GM21447 (cell line): ENCODE measurements around the gene KATNB1.

ENCODE experiments used
- ATAC-seq: cut with Tn5 transposase; IDR thresholded peaks from one replicate; pipeline ENCODE4 v1.9.1; 2021; ENCODE audit not compliant: unreplicated experiment

KATNB1 gene, protein sequence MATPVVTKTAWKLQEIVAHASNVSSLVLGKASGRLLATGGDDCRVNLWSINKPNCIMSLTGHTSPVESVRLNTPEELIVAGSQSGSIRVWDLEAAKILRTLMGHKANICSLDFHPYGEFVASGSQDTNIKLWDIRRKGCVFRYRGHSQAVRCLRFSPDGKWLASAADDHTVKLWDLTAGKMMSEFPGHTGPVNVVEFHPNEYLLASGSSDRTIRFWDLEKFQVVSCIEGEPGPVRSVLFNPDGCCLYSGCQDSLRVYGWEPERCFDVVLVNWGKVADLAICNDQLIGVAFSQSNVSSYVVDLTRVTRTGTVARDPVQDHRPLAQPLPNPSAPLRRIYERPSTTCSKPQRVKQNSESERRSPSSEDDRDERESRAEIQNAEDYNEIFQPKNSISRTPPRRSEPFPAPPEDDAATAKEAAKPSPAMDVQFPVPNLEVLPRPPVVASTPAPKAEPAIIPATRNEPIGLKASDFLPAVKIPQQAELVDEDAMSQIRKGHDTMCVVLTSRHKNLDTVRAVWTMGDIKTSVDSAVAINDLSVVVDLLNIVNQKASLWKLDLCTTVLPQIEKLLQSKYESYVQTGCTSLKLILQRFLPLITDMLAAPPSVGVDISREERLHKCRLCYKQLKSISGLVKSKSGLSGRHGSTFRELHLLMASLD

DNA sequence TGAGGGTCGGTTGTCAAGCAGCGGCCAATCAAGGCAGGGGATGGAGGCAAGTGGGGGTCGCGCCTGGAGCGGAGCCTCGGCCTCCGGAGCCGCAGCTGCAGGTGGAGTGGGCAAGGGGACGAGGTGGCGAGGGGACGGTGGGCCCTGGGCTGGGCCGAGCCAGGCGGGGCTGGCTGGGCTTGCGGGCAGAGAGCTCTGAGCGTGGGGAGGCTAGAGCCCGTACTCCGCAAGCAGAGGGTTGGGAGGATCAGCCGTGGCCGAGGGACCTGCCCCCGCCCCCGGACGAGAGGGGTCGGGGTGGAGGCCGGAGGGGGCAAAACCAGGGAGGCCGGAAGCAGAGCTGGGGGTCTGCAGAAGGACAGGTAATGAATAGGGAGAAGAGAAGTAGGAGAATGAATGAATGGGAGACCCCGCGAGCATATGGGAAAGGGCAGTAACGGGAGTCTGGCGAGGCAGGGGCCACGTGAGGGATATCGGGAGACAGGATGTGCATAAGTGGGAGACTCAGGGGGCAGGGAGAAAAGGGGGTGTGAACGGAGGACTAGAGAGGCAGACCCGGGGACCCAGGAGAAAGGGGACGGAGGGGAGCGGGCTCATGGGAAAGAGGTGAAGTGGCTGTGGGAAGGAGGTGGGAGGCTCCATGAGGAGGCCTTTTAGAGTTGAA, at the start of gene KATNB1:
TSS of gene KATNB1 (plus strand) at position 16 of the 664 bp plus-strand sequence. CDS start 1,474 bp downstream, outside the sequence.
- ATAC-seq: no peak

DNA sequence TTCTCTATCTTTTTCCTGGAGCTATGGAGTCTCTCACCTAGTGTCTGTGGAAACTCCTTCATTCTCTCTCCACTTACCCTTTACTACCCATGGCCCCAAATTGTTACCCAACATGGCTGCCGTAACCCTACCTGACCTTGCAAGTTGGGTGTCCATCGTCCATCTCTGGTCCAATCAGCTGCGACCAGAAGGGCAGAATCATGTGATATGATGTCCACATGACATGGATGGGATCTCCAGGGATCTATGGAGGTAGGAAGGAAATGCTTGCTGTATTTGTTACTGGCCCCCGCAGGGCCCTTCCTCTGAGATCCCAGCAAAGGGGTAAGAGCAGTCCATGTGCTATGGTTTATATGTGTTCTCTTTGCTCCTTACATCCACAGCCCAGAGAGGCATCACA, 49.0 kb upstream of the KATNB1 start:
- no peak for ATAC-seq

GRCh38 chr16:57687363-57687929, 48.1 kb upstream of the KATNB1 start:
- ATAC-seq: no peak

- no peak for ATAC-seq
Observed at GRCh38 chr16:57688487-57688986, 47.0 kb upstream of the KATNB1 start.

GRCh38 chr16:57688987-57689761, 46.4 kb upstream of the KATNB1 start:
- ATAC-seq: no peak

GRCh38 chr16:57689762-57690558, 45.6 kb upstream of the KATNB1 start:
- peak; percentile 78 for ATAC-seq

DNA sequence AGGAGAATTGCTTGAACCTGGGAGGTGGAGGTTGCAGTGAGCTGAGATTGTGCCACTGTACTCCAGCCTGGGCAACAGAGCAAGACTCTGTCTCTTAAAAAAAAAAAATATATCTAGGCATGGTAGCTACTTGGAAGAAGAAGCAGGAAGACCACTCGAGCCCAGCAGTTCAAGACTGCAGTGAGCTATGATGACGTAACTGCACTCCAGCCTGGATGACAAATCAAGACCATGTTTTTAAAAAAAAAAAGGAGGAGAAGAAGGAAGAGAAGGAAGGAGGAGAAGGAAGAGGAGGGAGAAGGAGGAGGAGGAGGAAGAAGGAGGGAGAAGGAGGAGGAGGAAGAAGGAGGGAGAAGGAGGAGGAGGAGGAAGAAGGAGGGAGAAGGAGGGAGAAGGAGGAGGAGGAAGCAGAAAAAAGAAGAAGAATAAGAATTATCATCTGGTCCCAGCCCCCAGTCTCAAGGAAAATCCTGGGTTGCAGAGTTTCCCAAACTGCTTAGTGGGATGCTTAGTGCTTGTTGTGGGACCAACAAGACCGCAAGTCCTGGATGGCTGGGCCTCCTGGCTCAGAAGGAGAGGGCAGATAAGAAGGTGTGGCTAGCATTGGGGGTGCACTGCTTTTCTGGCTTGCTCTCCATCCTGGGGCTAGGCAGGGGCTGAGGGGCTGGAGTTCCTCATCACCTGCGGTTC, 44.6 kb upstream of the KATNB1 start:
- ATAC-seq: no peak

- no peak for ATAC-seq
Observed at GRCh38 chr16:57692636-57693035, 42.9 kb upstream of the KATNB1 start.

- no peak for ATAC-seq
Observed at GRCh38 chr16:57693550-57693949, 42.0 kb upstream of the KATNB1 start.

- no peak for ATAC-seq
Observed at GRCh38 chr16:57694231-57694724, 41.3 kb upstream of the KATNB1 start.

GRCh38 chr16:57694725-57695679, 40.6 kb upstream of the KATNB1 start, which contains the start of gene DRC7:
TSS of gene DRC7 (plus strand) at chr16:57694806. CDS start at chr16:57697950, 3,144 bp downstream.
- no peak for ATAC-seq

DNA sequence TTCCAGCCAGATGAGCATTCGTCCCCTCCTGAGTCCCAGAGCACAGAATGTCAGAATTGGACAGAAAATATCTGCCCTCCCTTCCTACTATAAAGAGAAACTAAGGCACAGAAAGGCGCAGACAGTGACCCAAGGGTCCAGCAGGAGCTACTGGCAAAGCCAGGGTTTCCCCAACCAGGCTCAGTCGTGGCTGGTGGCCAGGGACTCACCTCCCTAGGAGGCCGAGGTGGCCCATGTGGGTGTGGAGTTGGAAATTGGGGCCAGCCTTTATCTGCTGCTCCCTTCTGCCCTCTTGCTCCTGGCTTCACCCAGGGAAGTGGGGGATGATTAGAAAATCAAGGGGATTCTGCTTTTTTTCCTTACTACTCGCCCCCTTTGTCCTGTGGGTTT, 39.9 kb upstream of the KATNB1 start:
- ATAC-seq: no peak

DNA sequence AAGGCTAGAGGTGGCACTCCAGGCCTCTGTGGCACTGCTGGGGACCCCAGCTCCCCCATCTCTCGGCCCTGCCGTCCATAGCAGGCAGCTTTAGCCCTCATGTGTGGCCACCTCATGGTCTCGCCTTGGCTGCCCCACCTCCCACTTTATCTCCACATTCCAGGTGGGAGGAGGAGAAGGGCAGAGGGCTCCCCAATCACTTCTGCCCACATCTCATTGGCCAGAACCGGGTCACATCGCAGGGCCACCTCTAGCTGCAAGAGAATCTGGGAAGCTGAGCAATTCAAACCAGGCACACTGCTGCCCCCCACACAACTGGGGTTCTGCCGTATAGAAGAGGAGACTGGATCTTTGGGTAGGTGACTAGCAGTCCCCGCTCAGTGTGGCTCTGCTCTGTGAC, 39.3 kb upstream of the KATNB1 start:
- ATAC-seq: no peak

GRCh38 chr16:57697896-57698537, 37.6 kb upstream of the KATNB1 start:
- ATAC-seq: no peak

DNA sequence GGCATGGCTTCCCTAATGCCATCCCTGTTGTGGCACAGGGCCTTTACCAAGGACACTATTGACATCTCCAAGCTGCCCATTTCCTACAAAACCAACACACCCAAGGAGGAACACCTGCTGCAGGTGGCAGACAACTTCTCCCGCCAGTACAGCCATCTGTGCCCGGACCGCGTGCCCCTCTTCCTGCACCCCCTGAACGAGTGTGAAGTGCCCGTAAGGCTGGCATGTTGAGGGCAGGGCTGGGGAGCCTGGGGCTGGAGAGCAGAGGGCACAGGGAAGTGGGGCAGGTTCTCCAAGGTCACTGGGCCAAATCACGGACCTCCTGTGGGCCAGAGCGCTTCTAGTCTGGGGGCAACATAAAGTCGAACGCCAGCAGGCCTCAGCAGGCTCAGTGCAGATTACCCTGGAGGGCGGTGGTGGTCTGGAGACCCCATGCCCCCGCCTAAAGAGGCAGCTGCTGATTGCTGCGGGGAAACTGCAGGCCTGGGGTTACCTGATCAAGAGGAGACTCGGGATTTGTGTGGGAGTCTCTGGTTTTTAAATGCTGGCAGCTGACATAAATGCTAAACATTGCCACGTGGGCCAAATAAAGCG, 36.7 kb upstream of the KATNB1 start:
- ATAC-seq: no peak

DNA sequence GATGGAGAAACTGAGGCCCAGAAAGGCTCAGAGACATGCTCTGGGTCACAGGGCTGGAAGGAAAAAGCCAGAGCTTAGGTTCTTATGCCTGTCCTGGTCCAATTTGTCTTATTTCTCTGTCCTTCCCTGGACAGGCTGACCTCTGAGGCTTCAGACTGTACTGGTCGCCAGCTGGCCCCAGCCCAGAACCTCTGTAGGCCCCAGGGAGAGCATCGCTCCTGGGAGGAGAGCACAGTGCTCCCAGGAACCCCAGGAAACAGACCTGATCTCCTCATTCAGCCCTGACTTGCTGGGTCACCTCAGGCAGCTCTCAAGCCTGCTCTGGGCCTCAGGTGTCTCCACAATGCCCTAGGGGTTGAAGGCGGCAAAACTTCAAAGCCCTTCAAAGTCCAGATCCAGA, 36.1 kb upstream of the KATNB1 start:
- ATAC-seq: no peak

GRCh38 chr16:57699899-57700298, 35.7 kb upstream of the KATNB1 start:
- no peak for ATAC-seq
